GM19023 (cell line): ENCODE measurements around the gene EDARADD.
"Not testable (repeated sequence)": the region's sequence is repeated elsewhere in the genome, so short reads cannot be mapped to it uniquely, and the experiment has no call there.

Source experiments
- ATAC-seq: cut with Tn5 transposase; IDR thresholded peaks from one replicate; pipeline ENCODE4 v1.9.1; 2021; ENCODE audit warnings: mild to moderate bottlenecking, moderate library complexity; ENCODE audit not compliant: unreplicated experiment

The EDARADD gene

GRCh38 chr1:236393681-236394481 lies at the start of gene EDARADD:
TSS of gene EDARADD (plus strand) at chr1:236394286. CDS start at chr1:236394445, 159 bp downstream.
- ATAC-seq: no peak

- ATAC-seq: no peak
Measured at GRCh38 chr1:236345728-236346127, 48.4 kb upstream of the EDARADD start.

GRCh38 chr1:236348071-236348470 lies 46.0 kb upstream of the EDARADD start:
- ATAC-seq: no peak

- no peak for ATAC-seq
Measured at GRCh38 chr1:236350308-236350707, 43.8 kb upstream of the EDARADD start.

- no peak for ATAC-seq
Measured at GRCh38 chr1:236351875-236352573, 42.1 kb upstream of the EDARADD start.

GRCh38 chr1:236352747-236353146 lies 41.3 kb upstream of the EDARADD start:
- ATAC-seq: not testable (repeated sequence)

GRCh38 chr1:236353813-236354212 lies 40.3 kb upstream of the EDARADD start:
- ATAC-seq: no peak

GRCh38 chr1:236354330-236355147 lies 39.5 kb upstream of the EDARADD start:
- ATAC-seq: no peak

GRCh38 chr1:236356141-236356540 lies 37.9 kb upstream of the EDARADD start:
- no peak for ATAC-seq

- no peak for ATAC-seq
Measured at GRCh38 chr1:236361909-236362590, 32.0 kb upstream of the EDARADD start.

GRCh38 chr1:236363237-236363636 lies 30.8 kb upstream of the EDARADD start:
- ATAC-seq: no peak

GRCh38 chr1:236365999-236366570 lies 28.0 kb upstream of the EDARADD start:
- no peak for ATAC-seq

- ATAC-seq: not testable (repeated sequence)
Measured at GRCh38 chr1:236366681-236367080, 27.4 kb upstream of the EDARADD start.

GRCh38 chr1:236370420-236370819 lies 23.7 kb upstream of the EDARADD start:
- no peak for ATAC-seq

- ATAC-seq: no peak
Measured at GRCh38 chr1:236371083-236371482, 23.0 kb upstream of the EDARADD start.

- no peak for ATAC-seq
Measured at GRCh38 chr1:236377832-236378535, 16.1 kb upstream of the EDARADD start.

GRCh38 chr1:236381565-236382158 lies 12.4 kb upstream of the EDARADD start:
- no peak for ATAC-seq

- ATAC-seq: no peak
Measured at GRCh38 chr1:236388332-236388731, 5.8 kb upstream of the EDARADD start.

GRCh38 chr1:236389253-236389652 lies 4.8 kb upstream of the EDARADD start:
- ATAC-seq: no peak
